Colon (tissue), 2 donors: ENCODE results near the gene CRYBB1.

Experiments
- FAIRE-seq: peaks from 2 replicates; lab custom pipeline; 2012; peaks lifted over from hg19 to GRCh38; lab: Jason Lieb, UNC
- donor health status: control.
- donor health status: control.

The CRYBB1 gene

DNA sequence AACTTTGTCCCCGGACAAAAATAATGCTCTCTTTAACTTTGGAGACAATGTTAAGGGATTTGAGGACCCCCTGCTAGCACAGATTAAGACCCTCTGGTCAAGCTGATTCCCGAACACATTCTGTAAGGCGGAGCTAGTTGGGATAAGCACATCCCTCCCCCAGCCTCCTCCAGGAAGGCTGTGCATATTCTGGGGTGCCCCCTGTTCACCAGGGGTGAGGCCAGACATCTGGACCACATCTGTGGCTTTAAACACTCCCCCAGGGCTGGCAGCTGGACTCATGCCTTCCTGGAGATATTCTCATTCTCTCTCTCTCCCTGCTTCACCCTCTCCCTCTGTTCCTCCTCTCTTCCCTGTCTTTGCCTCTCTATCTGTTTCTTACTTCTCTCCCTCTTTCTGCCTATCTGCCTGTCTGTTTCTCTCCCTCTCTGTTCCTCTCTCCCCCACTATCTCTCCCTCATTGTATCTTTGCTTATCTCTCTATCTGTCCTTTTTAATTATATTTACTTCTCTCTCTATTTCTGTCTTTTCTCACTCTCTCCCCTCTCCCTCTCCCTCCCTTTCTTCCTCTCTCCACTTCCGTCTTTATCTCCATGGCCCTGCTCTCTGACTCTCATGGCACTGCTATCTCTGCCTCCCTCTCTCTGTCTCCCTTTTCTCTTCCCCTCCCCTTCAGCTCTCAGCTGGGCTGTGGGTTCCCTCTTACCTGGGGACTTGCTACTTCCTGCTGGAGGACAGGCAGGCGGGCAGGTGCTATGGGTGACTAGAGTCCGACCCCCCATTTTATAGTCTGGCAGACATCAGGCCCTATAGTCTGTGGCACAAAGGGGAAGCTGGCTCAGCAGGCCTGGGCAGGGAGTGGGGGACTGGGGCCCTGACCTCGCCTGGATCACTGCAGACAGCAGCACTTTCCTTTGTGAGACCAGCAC, at the start of gene CRYBB1:
CRYBB1 (minus strand) TSS at position 757 of the 929 bp plus-strand sequence. CDS start 1,708 bp downstream, outside the sequence.
- FAIRE-seq, result no peak

DNA sequence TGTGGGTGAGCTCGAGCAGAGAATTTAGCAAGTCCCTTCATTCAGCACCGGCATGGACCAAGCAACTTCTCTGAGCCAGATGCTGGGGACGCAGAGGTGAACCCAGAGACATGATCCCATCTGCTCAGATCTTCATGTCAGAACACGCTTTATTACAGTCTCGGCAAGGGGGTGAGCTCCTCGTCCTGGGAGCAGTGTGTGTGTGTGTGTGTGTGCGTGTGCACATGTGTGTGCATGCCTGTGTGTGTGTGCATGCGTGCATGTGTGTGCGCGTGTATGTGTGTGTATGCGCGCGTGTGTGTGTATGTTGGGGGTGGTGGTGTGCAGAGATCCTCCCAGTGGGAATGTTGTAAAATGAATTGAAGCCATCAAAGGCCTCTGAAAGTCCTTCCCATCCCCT, 49.3 kb upstream of the CRYBB1 start:
- FAIRE-seq, result no peak

DNA sequence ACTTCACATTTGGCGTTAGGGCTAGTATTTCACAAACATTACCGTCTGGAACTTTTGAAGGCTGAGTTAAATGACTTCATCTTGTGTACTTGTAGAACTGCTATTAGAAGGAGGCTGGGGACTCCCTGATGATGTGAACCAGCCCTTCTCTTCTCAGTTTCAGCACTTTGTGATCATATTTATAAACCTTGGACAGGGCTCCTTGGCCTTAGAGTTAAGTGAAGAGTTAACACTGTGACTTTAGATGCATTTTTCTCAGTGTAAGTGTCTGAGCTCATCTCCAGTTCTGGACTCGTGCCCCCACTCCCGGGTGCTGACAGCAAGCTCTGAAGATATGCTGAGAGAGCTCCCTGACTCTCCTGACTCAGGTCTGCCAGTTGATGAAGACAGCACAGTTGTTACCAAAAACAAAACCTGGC, 48.0 kb upstream of the CRYBB1 start:
- no peak for FAIRE-seq

DNA sequence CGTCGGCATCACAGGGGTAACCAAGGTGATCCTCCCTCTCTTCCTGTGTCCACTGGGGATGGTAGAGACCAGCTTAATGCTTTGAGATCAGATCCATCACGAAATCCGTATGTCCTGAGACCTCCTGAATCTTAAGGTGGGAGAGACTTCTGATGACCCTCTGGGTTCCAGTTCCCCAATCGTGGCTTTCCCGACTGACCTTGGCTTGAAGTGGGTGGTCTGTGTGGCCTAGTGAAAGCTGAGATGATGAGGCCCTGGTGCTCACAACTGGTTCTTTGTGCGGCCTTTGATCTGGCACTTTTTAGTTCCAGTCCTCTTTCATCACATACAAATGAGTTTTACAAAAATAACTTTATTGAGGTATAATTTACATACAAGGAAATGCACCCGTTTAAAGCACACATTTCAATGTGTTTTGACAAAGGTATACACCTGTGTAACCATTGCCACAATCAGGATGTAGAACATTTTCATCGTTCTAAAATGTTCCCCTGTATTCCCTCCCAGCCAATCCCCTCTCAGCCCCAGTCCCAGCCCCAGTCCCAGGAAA, 45.6 kb upstream of the CRYBB1 start:
- no peak for FAIRE-seq

DNA sequence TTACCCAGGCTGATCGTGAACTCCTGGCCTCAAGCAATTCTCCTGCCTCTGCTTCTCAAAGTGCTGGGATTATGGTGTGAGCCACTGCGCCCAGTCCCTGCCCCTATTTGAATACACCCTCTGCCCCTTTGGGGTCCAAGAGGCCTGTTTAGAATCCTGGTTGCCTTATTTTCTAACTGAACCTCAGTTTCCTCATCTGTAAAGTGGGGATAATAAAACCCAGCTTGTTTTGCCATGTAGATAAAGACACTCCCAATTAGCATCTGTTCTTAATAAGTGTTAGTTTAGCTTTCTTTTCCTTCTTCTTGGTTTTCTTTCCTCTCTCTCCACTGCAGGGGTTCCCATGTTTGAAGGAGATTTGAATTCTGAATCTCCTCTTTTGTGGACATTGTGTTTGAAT, 44.3 kb upstream of the CRYBB1 start:
- FAIRE-seq, result no peak

DNA sequence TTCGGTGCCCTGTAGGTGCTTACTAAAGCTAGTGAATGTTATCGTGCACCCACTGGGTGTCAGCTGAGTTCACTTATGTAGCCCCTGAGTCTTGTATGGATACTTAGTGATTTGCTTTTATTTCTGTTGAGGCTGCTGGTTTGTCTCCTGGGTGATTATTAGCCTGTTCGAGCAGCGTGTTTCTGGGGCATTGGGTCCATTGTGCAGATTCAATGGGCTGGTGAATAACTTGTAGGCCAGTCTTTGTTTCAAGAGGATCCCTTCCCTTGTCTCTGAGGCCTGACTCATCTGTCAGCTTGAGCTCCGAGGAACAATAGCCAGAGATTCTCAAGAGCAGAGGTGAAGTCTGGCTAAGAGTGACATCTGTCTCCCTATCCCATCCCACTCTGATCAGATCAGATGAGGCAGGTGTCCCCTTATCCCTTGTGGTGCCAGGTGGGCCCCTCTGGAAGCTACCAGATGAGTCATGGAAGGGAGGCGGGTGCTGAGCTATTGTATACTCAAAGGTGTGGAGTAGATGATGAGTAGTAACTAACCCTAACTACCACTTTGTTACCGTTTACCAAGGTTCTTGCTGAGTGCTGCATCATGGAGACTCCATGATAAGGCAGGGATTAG, 43.2 kb upstream of the CRYBB1 start:
- FAIRE-seq, result no peak

DNA sequence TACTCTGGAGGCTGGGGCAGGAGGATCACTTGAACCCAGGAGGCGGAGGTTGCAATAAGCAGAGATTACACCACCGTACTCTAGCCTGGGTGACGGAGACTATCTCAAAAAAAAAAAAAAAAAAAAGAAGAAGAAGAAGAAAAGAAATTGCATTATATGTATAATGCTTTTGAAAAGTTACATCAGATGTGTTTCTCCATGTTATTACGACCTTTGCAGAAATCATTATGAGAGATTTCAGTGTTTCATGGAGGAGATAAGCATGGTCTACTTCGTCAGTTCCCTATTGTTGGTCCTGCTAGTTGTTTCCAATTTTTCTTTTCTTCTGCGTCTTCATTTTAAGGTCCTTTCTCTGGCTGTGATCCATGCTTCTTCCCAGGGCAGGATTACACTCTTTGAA, 42.5 kb upstream of the CRYBB1 start:
- FAIRE-seq, result no peak

DNA sequence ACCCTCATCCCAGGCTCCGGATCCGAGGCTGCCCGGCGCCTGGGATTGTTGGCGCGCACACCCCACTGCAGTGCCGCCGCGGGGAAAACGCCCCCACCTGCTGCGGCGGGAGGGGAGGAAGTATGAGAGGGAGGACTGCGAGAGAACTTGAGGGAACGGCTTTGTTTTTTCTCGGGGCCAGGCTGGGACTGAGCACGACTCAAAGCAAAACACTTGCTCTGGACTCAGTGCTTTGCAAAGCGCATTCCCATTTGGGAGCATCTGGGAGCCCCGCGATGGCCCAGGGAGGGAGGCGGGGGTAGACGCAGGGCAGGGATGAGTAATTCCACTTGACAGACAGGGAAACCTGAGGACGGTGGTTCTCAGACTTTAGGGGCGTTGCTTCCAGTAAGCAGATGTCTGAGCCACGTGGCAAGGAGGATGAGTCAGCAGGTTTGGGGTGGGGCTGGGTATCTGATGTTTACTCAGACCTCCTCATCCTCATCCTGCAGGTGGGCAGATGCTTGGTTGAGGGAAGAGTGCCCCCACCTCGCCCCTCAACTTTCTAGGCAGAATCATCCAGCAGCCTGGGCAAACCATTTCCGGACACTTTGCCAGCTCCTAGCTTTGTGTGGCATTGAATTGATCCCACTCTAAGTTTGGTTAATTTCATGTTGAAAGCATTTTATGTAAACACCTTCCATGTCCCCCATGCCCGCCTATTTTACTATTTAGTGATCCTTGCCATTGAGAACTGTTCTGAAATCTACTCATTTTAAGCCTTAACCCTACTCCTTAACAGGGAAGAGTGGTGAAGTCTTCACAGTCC, 41.0 kb upstream of the CRYBB1 start:
- no peak for FAIRE-seq

DNA sequence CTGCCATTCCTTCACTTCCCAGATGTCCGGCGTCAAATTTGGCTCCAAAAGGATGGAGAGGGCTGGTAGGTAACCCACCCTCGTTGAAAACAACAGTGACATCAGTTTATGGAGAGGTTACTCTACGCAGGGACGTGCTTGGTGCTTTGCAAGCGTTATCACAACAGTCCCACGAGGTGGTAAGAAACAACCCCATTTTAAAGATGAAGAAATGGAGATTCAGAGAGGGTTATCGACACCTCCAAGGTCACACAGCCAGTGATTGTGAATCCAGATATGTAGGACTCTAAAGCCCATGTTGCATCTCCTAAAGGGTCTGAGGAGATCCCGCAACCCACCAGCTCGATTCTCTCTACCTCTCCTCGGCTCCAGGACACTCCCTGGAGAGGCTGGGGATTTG, 40.3 kb upstream of the CRYBB1 start:
- FAIRE-seq, result no peak

DNA sequence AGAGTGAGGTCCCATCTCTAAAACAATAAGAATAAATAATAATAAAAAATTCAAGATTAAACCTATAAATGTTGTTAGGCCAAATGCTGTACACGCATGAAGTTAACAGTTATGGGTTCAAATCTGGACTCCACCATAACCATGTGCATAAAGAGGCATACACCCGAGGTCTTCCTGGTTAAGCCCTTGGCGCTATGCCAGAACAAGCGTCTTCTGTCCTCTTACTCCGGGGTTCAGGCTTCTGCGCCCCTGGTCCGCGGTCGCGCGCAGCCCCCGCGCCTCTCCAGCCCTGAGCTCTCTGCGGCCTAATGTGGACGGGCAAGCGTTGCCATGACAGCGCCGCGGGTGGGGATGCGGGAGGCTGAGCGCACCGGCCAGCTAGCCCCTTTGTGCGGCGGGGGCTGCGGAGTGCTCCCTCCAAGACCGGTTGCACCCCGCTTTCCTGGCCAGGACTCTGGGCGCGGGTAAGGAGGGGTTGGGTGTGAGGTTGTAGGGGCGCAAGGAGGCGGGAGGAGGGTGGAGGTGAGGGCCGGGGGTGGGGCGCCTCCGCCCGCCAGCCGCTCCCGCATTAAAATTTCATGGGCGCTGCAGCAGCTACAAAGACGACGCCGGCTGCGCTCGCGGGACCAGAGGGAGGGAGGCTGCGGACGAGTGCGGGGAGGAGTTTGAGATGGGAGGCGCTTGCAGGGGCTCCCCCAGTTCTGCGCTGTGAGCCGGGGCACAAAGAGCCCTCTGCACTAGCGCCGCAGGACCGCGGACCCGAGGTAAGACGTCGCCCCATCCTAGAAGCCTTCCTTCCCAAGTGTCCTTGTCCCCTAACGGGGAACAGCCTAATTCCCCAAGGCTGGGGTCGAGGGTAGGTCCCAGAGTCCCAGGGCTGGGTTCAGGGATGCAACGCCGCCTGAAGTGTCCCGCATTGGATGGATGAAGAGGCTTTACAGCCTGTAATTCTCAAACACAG, 39.3 kb upstream of the CRYBB1 start, which contains the start of gene MIAT:
MIAT (plus strand) TSS at position 698 of the 961 bp plus-strand sequence.
- no peak for FAIRE-seq

DNA sequence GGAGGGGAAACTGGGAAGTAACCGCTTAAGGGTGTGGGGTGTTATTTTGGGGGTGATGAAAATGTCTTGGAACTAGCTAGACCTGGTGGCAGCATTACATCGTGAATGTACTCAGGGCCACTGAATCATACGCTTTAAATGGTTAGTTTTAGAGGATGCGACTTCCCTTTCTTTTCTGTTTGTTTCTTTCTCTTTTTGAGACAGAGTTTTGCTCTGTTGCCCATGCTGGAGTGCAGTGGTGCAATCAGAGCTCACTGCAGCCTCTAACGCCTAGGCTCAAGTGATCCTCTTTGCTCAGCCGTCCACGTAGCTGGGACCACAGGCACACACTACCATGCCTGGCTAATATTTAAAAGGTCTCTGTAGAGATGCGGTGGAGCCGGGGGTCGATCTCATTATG, 34.0 kb upstream of the CRYBB1 start:
- FAIRE-seq, result no peak

DNA sequence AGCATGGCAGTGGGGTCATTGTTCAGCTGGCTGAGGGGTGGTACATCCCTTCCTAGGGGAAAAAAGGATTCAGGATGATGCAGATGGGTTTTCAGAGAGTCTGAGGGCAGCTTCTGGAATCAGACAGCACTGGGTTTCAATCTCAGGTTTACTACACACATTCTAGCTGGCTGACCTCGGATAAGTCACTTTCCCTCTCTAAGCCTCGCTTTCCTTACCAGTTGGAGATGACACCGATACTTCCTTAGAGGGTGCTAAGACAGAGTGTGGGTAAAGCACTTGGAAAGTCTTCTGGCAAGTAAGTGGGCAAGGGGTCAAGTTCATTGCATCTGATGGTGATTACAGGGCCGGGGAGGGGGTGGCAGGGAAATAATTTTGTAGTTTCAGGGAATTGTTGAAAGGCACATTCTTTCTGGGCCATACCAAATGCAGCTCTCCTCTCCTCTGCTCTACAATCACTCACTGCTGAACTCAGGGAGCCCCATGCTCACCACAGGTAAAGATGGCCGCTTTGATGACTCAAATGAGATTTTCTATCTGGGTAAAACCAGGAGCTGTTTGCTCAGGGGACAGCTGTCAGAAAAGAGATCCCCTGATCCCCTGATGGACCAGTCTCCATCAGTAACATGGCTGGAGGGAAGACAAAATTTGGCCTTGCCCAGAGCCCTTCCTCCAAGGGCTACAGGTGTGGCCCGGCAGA, 33.0 kb upstream of the CRYBB1 start:
- no peak for FAIRE-seq

DNA sequence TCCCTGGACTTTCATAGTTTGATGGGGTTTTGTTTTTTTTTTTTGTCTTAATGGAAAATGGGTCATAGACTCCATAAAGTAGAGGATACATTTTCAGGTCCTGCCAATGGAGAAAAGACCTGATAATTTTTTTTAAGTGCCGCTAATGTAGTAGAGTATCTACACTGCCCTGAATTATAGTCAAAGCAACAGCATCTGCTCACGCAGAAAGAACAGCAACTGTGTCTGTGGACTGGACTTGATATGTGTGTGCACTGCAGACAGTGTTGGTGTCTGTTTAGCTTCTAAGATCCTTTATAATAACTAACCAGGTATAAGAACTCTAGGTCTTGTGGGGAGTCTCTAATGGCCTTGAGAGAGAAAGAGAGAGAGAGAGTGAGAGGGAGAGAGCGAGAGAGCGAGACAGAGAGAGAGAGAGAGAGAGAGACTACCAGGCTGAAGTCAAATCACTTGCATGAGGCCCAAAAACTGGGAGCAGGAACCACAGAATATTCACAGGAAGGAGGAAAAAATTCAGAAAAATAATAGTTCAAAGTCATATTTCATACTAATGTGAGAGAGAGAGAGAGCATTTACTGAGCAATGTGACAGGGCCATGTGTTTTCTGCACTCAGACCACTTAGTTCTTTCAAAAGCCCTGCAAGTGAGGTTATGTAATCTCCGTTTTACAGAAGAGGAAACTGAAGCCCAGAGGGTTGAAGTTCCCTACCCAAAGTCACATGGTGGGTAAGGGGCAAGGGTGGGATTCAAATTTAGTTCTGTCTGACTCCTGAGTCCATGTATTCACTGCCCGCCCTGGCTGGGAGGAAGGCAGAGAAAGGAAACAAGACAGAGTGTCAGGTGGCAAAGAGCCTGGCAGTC, 30.9 kb upstream of the CRYBB1 start:
- FAIRE-seq, result no peak

DNA sequence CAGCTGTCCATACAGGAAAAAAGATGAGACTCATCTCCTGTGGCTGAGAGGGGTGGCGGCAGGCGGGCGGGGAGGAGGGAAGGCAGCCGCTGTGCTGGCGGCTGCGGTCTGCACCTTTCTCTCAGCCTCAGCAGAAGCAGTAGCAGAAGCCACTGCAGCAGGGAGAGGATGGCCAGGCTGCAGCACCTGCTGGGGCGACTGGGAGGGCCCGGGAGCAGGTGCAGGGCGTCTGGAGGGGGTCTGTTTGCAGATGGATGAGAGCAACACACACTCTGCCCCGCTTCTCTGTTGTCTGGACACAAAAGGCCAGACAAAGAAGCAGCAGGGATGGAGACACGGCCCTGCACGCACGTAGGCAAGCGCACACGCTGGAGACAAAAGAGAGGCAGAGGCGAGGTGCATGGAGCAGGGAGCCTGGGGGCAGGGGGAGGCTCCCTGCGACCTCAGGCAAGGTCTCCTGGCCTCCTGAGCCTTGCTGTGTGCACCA, 30.2 kb upstream of the CRYBB1 start:
- FAIRE-seq, result no peak

DNA sequence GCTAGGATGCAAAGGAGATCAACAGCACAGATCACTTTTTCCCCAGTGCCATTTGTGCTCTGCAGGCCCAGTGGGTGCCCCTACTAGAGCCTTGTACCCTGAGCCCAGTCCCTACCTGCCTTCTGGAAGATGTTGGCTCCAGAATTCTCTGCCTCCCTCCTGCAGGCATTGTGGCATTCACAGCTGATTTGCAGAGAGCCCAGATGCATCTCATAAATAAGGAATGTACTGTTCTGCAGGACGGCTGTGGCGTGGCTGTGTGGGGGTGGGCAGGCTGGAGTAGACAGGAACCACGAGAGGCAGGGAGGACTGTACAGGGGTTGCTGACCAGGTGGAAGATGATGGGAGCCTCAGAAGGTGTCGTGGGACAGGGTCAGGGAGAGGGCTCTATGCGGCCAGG, 28.3 kb upstream of the CRYBB1 start:
- FAIRE-seq, result no peak

DNA sequence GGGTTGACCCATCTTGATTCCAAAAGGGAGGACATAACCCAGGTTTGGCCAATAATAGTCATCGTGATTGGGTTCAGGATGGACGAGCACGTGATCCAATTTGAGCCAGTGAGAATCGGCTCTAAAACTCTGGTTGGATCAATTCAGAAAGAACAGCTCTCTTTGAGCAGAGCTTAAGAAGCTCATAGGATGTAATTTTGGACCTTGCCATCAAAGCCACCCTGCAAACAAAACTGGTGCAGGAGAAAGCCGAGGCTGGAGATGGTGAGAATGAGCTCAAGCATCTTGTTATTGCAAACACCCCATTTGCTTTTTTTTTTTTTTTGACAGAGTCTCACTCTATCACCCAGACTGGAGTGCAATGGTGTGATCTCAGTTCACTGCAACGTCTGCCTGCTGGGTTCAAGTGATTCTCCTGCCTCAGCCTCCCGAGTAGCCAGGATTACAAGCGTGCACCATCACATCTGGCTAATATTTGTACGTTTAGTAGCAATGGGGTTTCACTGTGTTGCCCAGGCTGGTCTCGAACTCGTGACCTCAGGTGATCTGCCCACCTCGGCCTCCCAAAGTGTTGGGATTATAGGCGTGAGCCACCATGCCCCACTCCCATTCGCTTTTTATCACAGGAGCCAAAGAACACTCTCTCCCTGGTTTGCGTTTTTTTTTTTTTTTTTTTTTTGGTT, 25.7 kb upstream of the CRYBB1 start:
- FAIRE-seq, result no peak

DNA sequence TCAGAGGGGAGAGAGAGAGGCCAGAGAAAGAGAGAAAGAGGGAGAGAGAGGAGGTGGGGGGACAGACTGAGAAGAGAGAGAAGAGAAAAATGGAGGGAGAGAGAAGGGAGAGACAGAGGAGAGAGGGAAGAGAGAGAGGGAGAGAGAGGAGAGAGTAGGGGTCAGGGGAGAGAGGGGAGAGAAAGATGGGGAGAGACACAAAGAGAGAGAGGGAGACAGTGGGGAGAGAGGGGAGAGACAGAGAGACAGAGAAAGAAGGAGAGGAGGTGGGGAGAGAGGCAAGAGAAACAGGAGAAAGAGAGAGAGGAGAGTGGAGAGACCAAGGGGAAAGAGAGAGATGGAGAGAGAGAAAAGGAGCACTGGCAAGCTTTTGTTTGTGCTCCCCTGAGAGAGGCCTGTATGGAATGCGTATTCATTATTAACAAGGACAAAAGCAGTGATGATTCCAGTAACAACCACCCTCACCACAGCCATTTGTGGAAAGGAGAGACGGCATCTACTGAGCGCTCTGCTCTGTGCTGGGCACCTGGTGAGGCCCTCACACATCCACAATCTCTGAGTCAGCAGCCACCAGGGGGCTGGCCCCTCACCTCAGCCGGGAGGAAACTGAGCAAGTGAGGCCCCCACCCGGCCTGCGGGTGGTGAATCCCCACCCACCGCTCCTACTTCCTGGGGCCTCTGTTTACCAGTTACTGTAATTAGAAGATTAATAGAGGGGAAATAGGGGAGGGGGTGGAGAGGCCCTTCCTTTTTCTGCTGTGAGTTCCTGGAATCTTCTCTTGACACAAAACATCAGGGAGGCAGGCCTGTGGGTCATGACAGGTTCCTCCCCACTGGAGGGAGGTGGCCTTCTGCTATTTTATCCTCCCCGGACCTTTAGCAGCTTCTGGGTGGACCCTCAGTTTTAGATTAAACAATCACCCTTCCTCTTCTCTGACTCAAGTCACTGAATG, 24.9 kb upstream of the CRYBB1 start:
- FAIRE-seq, result no peak

DNA sequence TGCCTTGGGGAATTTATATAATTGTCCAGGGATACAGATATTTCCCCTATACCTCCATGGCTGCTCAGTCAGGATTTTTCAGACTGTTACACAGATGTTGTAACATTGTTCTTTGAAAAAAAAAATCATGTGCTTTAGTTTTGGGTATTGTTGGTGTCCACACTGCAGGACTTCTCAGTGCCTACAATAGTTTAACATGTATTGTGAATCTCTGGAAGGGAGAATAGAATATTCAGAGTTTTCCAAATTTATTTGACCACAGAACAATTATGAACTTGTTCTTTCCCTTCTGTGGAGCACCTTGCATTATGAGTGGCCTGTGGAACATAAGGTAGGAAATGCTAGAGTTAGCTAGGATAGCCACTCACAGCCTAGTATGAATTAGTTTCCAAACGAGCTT, 18.5 kb upstream of the CRYBB1 start:
- FAIRE-seq, result no peak
